GM12801 (cell line): Measurements from ENCODE around the gene NARS2.

ENCODE experiments used
- TF ChIP-seq, protein P1 (sequence below): IDR thresholded peaks from one replicate; pipeline ENCODE4 v1.5.1; 2011; ENCODE audit warnings: control low read depth; ENCODE audit not compliant: insufficient read length; ENCODE audit errors: extremely low read depth

The NARS2 gene, protein sequence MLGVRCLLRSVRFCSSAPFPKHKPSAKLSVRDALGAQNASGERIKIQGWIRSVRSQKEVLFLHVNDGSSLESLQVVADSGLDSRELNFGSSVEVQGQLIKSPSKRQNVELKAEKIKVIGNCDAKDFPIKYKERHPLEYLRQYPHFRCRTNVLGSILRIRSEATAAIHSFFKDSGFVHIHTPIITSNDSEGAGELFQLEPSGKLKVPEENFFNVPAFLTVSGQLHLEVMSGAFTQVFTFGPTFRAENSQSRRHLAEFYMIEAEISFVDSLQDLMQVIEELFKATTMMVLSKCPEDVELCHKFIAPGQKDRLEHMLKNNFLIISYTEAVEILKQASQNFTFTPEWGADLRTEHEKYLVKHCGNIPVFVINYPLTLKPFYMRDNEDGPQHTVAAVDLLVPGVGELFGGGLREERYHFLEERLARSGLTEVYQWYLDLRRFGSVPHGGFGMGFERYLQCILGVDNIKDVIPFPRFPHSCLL

DNA sequence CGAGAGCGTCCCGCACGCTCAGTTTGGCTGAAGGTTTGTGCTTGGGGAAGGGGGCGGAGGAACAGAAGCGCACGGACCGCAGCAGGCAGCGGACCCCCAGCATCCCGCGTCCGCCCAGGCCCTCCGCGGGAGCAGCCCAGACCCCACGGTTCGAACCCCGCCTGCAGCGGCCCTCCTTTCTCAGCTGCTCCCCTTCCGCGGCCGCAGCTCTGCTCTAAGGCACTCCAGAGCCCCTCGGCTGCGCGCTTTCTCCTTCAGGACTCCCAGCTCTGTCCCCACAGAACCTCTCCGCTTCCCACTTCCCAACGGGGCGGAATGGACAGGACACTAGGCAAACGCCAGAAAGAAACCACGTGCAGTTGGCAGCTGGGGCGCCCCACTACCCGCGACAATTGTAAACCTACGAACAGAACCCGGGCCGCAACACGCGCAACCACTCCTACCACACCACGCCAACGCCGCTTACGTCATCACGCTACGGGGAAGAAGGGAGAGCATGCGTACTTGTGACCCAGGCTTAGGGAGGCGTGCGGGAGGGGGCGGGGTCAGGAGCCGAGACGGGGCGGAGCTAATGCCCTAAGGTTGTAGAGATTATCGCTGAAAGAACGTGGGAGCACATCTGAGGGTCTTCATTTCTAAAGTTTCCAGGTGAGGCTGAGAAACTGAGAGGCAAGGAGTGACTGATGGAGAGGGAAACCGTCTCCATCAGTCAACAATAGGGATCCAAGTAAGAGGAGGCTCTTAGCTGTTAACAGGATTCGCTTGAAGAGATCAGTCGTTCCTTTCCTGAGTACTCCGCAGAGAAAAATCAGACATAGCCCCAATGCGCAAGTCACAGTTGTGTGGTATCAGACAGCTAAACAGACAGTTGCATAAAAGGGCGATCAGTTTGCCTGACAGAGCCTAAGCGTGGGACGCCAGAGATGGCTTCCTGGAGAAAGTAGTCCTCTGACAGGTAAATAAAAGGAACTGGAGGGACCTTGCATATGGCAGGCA is at the start of gene NARS2:
Gene NARS2, minus strand, starts transcription at position 479 of the 996 bp plus-strand sequence. Its CDS starts 376 bp downstream, at position 103.
- TF ChIP-seq, protein P1, sequence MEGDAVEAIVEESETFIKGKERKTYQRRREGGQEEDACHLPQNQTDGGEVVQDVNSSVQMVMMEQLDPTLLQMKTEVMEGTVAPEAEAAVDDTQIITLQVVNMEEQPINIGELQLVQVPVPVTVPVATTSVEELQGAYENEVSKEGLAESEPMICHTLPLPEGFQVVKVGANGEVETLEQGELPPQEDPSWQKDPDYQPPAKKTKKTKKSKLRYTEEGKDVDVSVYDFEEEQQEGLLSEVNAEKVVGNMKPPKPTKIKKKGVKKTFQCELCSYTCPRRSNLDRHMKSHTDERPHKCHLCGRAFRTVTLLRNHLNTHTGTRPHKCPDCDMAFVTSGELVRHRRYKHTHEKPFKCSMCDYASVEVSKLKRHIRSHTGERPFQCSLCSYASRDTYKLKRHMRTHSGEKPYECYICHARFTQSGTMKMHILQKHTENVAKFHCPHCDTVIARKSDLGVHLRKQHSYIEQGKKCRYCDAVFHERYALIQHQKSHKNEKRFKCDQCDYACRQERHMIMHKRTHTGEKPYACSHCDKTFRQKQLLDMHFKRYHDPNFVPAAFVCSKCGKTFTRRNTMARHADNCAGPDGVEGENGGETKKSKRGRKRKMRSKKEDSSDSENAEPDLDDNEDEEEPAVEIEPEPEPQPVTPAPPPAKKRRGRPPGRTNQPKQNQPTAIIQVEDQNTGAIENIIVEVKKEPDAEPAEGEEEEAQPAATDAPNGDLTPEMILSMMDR = no peak

DNA sequence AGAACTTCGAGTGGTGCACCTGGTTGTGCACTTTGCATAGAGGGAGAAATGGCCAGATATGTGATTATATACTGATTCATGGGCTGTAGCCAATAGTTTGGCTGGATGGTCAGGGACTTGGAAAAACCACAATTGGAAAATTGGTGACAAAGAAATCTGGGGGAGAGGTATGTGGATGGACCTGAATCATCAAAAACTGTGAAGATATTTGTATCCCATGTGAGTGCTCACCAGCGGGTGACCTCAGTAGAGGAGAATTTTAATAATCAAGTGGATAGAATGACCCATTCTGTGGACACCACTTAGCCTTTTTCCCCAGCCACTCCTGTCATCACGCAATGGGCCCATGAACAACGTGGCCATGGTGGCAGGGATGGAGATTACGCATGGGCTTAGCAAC is 48.0 kb upstream of the NARS2 start:
- TF ChIP-seq, protein P1 = no peak

DNA sequence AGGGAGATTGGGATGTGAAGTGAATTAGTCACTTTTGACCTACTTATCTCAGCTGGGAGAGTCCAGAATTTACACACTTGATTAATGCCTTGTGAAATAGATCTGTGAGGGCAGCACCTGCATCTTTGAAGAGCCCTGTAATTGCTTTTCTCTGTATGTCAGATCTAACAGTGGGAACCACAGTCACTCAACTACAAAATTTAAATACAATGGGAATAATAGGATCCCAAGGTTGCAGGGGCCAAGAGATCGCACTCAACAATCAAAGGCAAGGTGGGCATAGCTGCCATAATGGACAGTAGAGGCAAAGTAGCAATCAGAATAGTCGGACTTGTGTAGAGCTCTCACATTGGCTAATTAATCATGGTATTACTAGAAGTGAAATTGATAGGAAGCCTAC is 45.5 kb upstream of the NARS2 start:
- TF ChIP-seq, protein P1 = no peak

DNA sequence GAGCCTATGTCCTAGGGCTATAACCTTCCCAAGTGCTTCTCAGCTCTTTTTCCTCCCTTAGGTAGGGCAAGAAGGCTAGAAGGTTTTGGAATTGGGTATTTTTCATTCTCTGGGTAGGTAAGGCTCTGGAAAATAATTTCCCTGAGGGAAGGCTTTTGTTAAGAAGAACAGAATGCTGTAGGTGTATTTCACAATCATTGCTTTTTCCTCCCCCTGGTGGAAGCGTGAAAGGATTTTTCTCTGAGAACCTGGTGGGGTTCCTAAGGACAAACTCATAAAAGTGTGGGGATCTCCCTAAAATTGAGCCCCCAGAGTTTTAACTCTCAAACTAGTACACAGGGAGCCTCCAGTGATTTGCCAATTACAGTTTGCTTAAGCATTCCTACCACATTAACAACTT is 41.1 kb upstream of the NARS2 start:
- TF ChIP-seq, protein P1 = no peak

DNA sequence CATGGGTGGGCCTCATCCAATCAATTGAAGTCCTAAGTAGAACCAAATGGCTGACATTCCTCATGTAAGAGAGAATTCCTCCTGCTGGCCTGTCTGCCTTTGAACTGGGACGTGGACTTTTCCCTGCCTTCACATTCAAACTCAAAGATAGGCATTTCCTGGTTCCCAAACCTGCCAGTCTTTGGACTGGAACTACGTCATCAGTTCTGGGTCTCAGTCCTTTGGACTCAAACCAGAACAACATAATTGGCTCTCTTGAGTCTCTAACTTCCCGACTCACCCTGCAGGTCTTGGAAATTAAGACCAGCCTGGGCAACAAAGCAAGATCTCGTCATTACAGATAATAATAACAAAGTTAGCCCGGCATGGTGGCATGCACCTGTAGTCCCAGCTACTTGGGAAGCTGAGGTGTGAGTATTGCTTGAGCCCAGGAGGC is 38.7 kb upstream of the NARS2 start:
- TF ChIP-seq, protein P1 = no peak

DNA sequence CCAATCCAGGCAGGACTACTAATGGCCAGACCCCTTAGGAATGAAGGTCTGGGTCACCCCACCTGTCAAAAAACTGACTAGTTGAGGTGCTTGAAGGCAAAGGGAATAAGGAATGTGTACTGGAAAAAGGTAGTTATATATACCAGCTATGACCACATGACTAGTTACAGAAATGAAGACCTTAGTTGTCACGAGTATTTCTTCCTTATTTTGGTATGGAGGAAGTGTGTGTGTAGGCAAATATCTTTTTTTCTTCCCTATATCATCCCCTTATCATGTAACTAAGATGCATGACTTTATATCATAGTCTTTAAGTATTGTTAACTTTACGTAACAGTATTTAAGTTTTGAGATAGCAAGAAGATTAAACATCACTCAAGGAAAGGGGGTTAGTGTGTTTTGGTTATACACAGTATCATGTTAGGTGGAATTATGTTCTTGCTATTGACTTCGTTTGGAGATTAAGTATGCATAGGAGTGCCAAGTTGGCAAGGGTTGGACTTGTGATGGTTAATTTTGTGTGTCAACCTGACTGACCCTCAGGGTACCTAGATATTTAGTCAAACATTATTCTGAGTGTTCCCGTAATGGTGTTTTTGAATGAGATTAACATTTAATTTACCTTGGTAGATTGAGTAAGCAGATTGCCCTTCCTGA is 38.2 kb upstream of the NARS2 start:
- TF ChIP-seq, protein P1 = no peak
